Erythroblast (primary cell): ENCODE measurements around the gene FCN3.

ENCODE experiments used
- GATA1 ChIP-seq: IDR thresholded peaks from 2 replicates; pipeline ENCODE4 v1.6.1; 2011; ENCODE audit warnings: low read depth, mild to moderate bottlenecking, control low read depth, low read length, moderate library complexity
- POLR2A ChIP-seq: IDR thresholded peaks from 2 replicates; pipeline ENCODE4 v1.6.1; 2011; ENCODE audit warnings: mild to moderate bottlenecking, low read length

DNA sequence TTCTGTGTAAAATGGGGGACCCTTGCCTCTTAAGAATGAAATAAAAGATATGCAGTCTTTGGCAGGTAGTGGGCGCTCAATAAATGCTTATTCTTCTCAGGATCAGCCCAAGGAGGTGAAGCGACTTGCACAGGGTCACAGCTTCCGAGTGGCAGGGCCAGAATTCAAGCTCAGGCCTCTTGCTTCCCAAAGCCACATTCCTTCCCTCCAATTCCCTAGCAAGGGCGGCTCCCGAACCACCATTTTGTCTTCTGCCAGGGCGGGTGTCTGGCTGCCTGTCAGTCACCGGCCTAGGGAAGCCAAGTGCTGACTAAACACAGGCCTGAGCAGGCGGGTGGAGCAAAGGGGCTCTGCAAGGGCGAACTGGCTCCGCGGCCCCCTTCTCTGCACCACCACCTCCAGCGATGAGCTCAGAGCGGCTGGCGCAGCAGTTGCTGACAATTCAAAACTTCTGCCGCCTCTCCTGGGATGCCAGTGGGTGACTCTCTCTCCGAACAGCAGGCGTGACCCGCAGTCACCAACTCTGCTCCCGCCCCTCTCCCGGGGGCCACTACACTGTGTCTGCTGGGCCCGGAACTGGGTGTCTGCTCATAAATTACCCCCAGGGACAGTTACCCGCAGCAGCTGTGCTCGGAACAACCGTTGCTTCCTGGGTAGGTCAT, 28.6 kb upstream of the FCN3 start:
- TF ChIP-seq POLR2A (no peak), GATA1 (no peak)
